ENCODE data around the gene TBC1D7. TPM values are rescaled to one million over a fixed set of nuclear protein-coding genes. Genes with fewer than 3 reads are reported as not detected.

The TBC1D7 gene
- total RNA-seq, 4 donors from 2014 or later, result 8.3 to 15.4 (median 12.2) TPM

GRCh38 chr6:13362412-13362811 is 34.1 kb upstream of the TBC1D7 start:
- DNase-seq (ENCODE audit: low spot score in 2 of 2), result no peak
- Histone ChIP-seq H3K36me3 (peaks cover 14% of the 10 kb centered on the region), H3K9me3 (no peaks in the 10 kb centered on the region), H3K4me1 (peaks cover 2% of the 10 kb centered on the region), H3K27me3 (no peaks in the 10 kb centered on the region), H3K27ac (no peak overlapping the region), H3K4me3 (no peak overlapping the region)
- no peak for TF ChIP-seq EP300 (IDR thresholded peaks at IDR 0.05)
- TF ChIP-seq CTCF (IDR thresholded peaks at IDR 0.05), result no peak
- TF ChIP-seq POLR2AphosphoS5 (IDR thresholded peaks at IDR 0.05), result no peak
- no peak for TF ChIP-seq POLR2A (IDR thresholded peaks at IDR 0.05)
- 85% methylated on average over 5 of the region's 5 CpGs for WGBS

- no peak for DNase-seq (ENCODE audit: low spot score in 2 of 2)
- H3K9me3 ChIP-seq, result no peaks in the 10 kb centered on the region
- TF ChIP-seq POLR2AphosphoS5 (IDR thresholded peaks at IDR 0.05), result no peak
- TF ChIP-seq POLR2A (IDR thresholded peaks at IDR 0.05), result no peak
- no peak for TF ChIP-seq CTCF (IDR thresholded peaks at IDR 0.05)
- TF ChIP-seq EP300 (IDR thresholded peaks at IDR 0.05), result no peak
- 70% methylated on average over 6 of the region's 6 CpGs for WGBS
- no peak overlapping the region for H3K4me3 ChIP-seq
- H3K27ac ChIP-seq, result no peak overlapping the region
- peaks cover 14% of the 10 kb centered on the region for H3K36me3 ChIP-seq
- H3K27me3 ChIP-seq, result no peaks in the 10 kb centered on the region
- H3K4me1 ChIP-seq, result peaks cover 8% of the 10 kb centered on the region
Measured at GRCh38 chr6:13360671-13361540, 32.6 kb upstream of the TBC1D7 start.

GRCh38 chr6:13359287-13359686 is 30.9 kb upstream of the TBC1D7 start:
- no peak for TF ChIP-seq POLR2AphosphoS5 (IDR thresholded peaks at IDR 0.05)
- no peak for TF ChIP-seq CTCF (IDR thresholded peaks at IDR 0.05)
- no peak for TF ChIP-seq POLR2A (IDR thresholded peaks at IDR 0.05)
- no peak for TF ChIP-seq EP300 (IDR thresholded peaks at IDR 0.05)
- Histone ChIP-seq H3K36me3 (peaks cover 2% of the 10 kb centered on the region), H3K27me3 (no peaks in the 10 kb centered on the region), H3K4me1 (peaks cover 24% of the 10 kb centered on the region), H3K4me3 (no peak overlapping the region), H3K27ac (no peak overlapping the region), H3K9me3 (no peaks in the 10 kb centered on the region)
- WGBS, result 87% methylated on average over 6 of the region's 6 CpGs
- no peak for DNase-seq (ENCODE audit: low spot score in 2 of 2)

- no peak overlapping the region for H3K27ac ChIP-seq
- no peaks in the 10 kb centered on the region for H3K27me3 ChIP-seq
- no peaks in the 10 kb centered on the region for H3K9me3 ChIP-seq
- DNase-seq (ENCODE audit: low spot score in 2 of 2), result no peak
- H3K36me3 ChIP-seq, result no peaks in the 10 kb centered on the region
- H3K4me1 ChIP-seq, result peaks cover 24% of the 10 kb centered on the region
- WGBS, result 86% methylated on average over 2 of the region's 2 CpGs
- TF ChIP-seq POLR2AphosphoS5 (IDR thresholded peaks at IDR 0.05), result no peak
- no peak for TF ChIP-seq EP300 (IDR thresholded peaks at IDR 0.05)
- TF ChIP-seq CTCF (IDR thresholded peaks at IDR 0.05), result no peak
- TF ChIP-seq POLR2A (IDR thresholded peaks at IDR 0.05), result no peak
- H3K4me3 ChIP-seq, result no peak overlapping the region
Measured at GRCh38 chr6:13358511-13358910, 30.2 kb upstream of the TBC1D7 start.

GRCh38 chr6:13357551-13358075 is 29.3 kb upstream of the TBC1D7 start:
- Histone ChIP-seq H3K27ac (no peak overlapping the region), H3K4me1 (peaks cover 24% of the 10 kb centered on the region), H3K27me3 (no peaks in the 10 kb centered on the region), H3K36me3 (no peaks in the 10 kb centered on the region), H3K9me3 (no peaks in the 10 kb centered on the region), H3K4me3 (no peak overlapping the region)
- DNase-seq (ENCODE audit: low spot score in 2 of 2), result no peak
- WGBS, result 84% methylated on average over 14 of the region's 14 CpGs
- no peak for TF ChIP-seq CTCF (IDR thresholded peaks at IDR 0.05)
- no peak for TF ChIP-seq POLR2A (IDR thresholded peaks at IDR 0.05)
- no peak for TF ChIP-seq POLR2AphosphoS5 (IDR thresholded peaks at IDR 0.05)
- no peak for TF ChIP-seq EP300 (IDR thresholded peaks at IDR 0.05)

Data from suprapubic skin (tissue), 4 donors.